WTC11 (cell line): ENCODE data around the gene PRR35. TPM values are rescaled to one million over a fixed set of nuclear protein-coding genes. Genes with fewer than 3 reads are reported as not detected.

Experiments
- ATAC-seq: fragments of 200-7000 bp; cut with Tn5 transposase; 2 replicates; pipeline ENCODE4 v1.10.0; 2021; ENCODE audit warnings: mild to moderate bottlenecking, moderate library complexity
- CTCF ChIA-PET: fragments of 300-600 bp; sonication (Branson Sonifier 250); formaldehyde crosslinking; loops from one replicate; lab custom pipeline; 2021; ENCODE audit warnings: antibody characterized with exemption; lab: Charles Lee
- POLR2A ChIA-PET: fragments of 350-600 bp; sonication (Branson Sonifier 250); formaldehyde crosslinking; loops from one replicate; lab custom pipeline; 2021; ENCODE audit warnings: antibody characterized with exemption; lab: Charles Lee
- DNase-seq: peaks from one replicate; pipeline ENCODE4 v3.0.0; 2021; ENCODE audit warnings: low spot score
- H3K27ac Mint-ChIP-seq: 2 replicates; pipeline ENCODE4 v1.8.0; 2021; ENCODE audit warnings: mixed read lengths
- H3K27me3 Mint-ChIP-seq: 2 replicates; pipeline ENCODE4 v1.8.0; 2021; ENCODE audit warnings: low read depth, mild to moderate bottlenecking, moderate library complexity, mixed read lengths
- H3K36me3 Mint-ChIP-seq: 2 replicates; pipeline ENCODE4 v1.8.0; 2021; ENCODE audit warnings: mixed read lengths
- H3K4me1 Mint-ChIP-seq: 2 replicates; pipeline ENCODE4 v1.8.0; 2022; ENCODE audit warnings: mixed read lengths
- H3K4me3 Mint-ChIP-seq: 2 replicates; pipeline ENCODE4 v1.8.0; 2021; ENCODE audit warnings: mild to moderate bottlenecking, moderate library complexity, mixed read lengths
- H3K9me3 Mint-ChIP-seq: 2 replicates; pipeline ENCODE4 v1.8.0; 2021; ENCODE audit warnings: mixed read lengths
- E2F1 ChIP-seq: sonication (generic); formaldehyde crosslinking; IDR thresholded peaks from 2 replicates; pipeline ENCODE4 v1.8.0; 2022; ENCODE audit warnings: mild to moderate bottlenecking, missing genetic modification reagents
- FOXK1 ChIP-seq: sonication (generic); formaldehyde crosslinking; IDR thresholded peaks from 2 replicates; pipeline ENCODE4 v1.8.0; 2022; ENCODE audit warnings: mild to moderate bottlenecking, moderate library complexity, missing genetic modification reagents
- FOXP4 ChIP-seq: sonication (generic); formaldehyde crosslinking; IDR thresholded peaks from 2 replicates; pipeline ENCODE4 v1.8.0; 2022; ENCODE audit warnings: mild to moderate bottlenecking, missing genetic modification reagents
- MYBL2 ChIP-seq: sonication (generic); formaldehyde crosslinking; IDR thresholded peaks from 2 replicates; pipeline ENCODE4 v1.8.1; 2023; ENCODE audit warnings: mild to moderate bottlenecking, moderate library complexity, missing genetic modification reagents
- NR3C1 ChIP-seq: sonication (generic); formaldehyde crosslinking; conservative IDR thresholded peaks from 2 replicates; pipeline ENCODE4 v1.8.1; 2023; ENCODE audit warnings: low read depth, mild to moderate bottlenecking, missing genetic modification reagents
- TCF7 ChIP-seq: sonication (generic); formaldehyde crosslinking; IDR thresholded peaks from 2 replicates; pipeline ENCODE4 v1.8.0; 2022; ENCODE audit warnings: mild to moderate bottlenecking, low read depth, missing genetic modification reagents, moderate library complexity
- TEAD4 ChIP-seq: sonication (generic); formaldehyde crosslinking; IDR thresholded peaks from 2 replicates; pipeline ENCODE4 v1.8.0; 2022; ENCODE audit warnings: mild to moderate bottlenecking, missing genetic modification reagents
- ZNF512 ChIP-seq: sonication (generic); formaldehyde crosslinking; IDR thresholded peaks from 2 replicates; pipeline ENCODE4 v1.8.1; 2022; ENCODE audit warnings: missing genetic modification reagents, borderline replicate concordance
- ZSCAN18 ChIP-seq: fragments of 250-450 bp; sonication (Bioruptor Pico); IDR thresholded peaks from 2 replicates; pipeline ENCODE4 v2.1.2; 2022; ENCODE audit warnings: mild to moderate bottlenecking, moderate library complexity
- total RNA-seq: library from RNA; stranded (reverse); gene quantifications from 3 replicates; pipeline ENCODE4 v1.2.3, GENCODE V29; 2021
- TF ChIP-seq, protein P1 (sequence below): sonication (generic); formaldehyde crosslinking; IDR thresholded peaks from 2 replicates; pipeline ENCODE4 v1.8.0; 2023; ENCODE audit warnings: missing genetic modification reagents
- TF ChIP-seq, protein P2 (sequence below): fragments of 250-450 bp; sonication (Bioruptor Pico); IDR thresholded peaks from 2 replicates; pipeline ENCODE4 v1.9.0; 2021; ENCODE audit warnings: mild to moderate bottlenecking
- TF ChIP-seq, protein P3 (sequence below): sonication (generic); formaldehyde crosslinking; IDR thresholded peaks from 2 replicates; pipeline ENCODE4 v1.8.1; 2022; ENCODE audit warnings: mild to moderate bottlenecking, moderate library complexity, missing genetic modification reagents

The PRR35 gene
- total RNA-seq, 1 experiment from 2014 or later: 0.72 TPM

- no peak for TF ChIP-seq E2F1 (CRISPR knock-in tag)
- TF ChIP-seq ZSCAN18 (CRISPR knock-in tag): no peak
Observed at GRCh38 chr16:586047-586644, 26.0 kb downstream of the PRR35 start (continued).

GRCh38 chr16:586645-587590, 26.7 kb downstream of the PRR35 start:
- no peak overlapping the region for H3K27ac Mint-ChIP-seq
- CTCF ChIA-PET: interaction anchor here (0.8 to 2.3 kb wide), 3 partner anchors 10 to 81 kb away, joined by 4 to 5 read pairs (median 5); no protein-coding TSS in a partner anchor

GRCh38 chr16:588639-588888, 28.4 kb downstream of the PRR35 start:
- DNase-seq (peak; percentile 60), ATAC-seq (peak; percentile 1; the same call in 1 of the 2 replicates)
- H3K4me3 Mint-ChIP-seq: peak overlapping the region; percentile 89
- ChIA-PET CTCF (interaction anchor here (1.1 to 2.3 kb wide), 5 partner anchors 9 to 72 kb away, joined by 3 to 7 read pairs (median 5); no protein-coding TSS in a partner anchor), POLR2A (no interaction called here)
- peaks cover 44% of the 10 kb centered on the region for H3K27me3 Mint-ChIP-seq
- H3K36me3 Mint-ChIP-seq: peaks cover 2% of the 10 kb centered on the region
- no peaks in the 10 kb centered on the region for H3K9me3 Mint-ChIP-seq
- peak overlapping the region; percentile 97 for H3K27ac Mint-ChIP-seq
- TF ChIP-seq TCF7 (CRISPR knock-in tag) (peak; percentile 54; the same call in 1 of the 2 replicates), TEAD4 (CRISPR knock-in tag) (no peak)
- H3K4me1 Mint-ChIP-seq: peaks cover 20% of the 10 kb centered on the region

More at GRCh38 chr16:586645-587590, 26.7 kb downstream of the PRR35 start:
- ATAC-seq: no peak
- POLR2A ChIA-PET: interaction anchor here (0.6 to 1.4 kb wide), 3 partner anchors 14 to 175 kb away, joined by 3 to 6 read pairs (median 5); no protein-coding TSS in a partner anchor
- peak overlapping the region; percentile 89 for H3K4me3 Mint-ChIP-seq
- peaks cover 2% of the 10 kb centered on the region for H3K36me3 Mint-ChIP-seq
- no peaks in the 10 kb centered on the region for H3K9me3 Mint-ChIP-seq
- peaks cover 44% of the 10 kb centered on the region for H3K27me3 Mint-ChIP-seq
- TF ChIP-seq, protein P1, sequence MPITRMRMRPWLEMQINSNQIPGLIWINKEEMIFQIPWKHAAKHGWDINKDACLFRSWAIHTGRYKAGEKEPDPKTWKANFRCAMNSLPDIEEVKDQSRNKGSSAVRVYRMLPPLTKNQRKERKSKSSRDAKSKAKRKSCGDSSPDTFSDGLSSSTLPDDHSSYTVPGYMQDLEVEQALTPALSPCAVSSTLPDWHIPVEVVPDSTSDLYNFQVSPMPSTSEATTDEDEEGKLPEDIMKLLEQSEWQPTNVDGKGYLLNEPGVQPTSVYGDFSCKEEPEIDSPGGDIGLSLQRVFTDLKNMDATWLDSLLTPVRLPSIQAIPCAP: 0 out of 2 replicates have a peak, but pooled peaks have one; percentile 53
- peak; percentile 4; the same call in 1 of the 2 replicates for TF ChIP-seq FOXP4 (CRISPR knock-in tag)
- TF ChIP-seq ZNF512: no peak
- peaks cover 20% of the 10 kb centered on the region for H3K4me1 Mint-ChIP-seq
- no peak for DNase-seq

- ChIA-PET CTCF (interaction anchor here (0.6 to 2.3 kb wide), 6 partner anchors 10 to 93 kb away, joined by 3 to 7 read pairs (median 5); no protein-coding TSS in a partner anchor), POLR2A (no interaction called here)
- TF ChIP-seq, protein P2, sequence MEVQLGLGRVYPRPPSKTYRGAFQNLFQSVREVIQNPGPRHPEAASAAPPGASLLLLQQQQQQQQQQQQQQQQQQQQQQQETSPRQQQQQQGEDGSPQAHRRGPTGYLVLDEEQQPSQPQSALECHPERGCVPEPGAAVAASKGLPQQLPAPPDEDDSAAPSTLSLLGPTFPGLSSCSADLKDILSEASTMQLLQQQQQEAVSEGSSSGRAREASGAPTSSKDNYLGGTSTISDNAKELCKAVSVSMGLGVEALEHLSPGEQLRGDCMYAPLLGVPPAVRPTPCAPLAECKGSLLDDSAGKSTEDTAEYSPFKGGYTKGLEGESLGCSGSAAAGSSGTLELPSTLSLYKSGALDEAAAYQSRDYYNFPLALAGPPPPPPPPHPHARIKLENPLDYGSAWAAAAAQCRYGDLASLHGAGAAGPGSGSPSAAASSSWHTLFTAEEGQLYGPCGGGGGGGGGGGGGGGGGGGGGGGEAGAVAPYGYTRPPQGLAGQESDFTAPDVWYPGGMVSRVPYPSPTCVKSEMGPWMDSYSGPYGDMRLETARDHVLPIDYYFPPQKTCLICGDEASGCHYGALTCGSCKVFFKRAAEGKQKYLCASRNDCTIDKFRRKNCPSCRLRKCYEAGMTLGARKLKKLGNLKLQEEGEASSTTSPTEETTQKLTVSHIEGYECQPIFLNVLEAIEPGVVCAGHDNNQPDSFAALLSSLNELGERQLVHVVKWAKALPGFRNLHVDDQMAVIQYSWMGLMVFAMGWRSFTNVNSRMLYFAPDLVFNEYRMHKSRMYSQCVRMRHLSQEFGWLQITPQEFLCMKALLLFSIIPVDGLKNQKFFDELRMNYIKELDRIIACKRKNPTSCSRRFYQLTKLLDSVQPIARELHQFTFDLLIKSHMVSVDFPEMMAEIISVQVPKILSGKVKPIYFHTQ (CRISPR knock-in tag): no peak
- TF ChIP-seq MYBL2 (CRISPR knock-in tag) (no peak), FOXK1 (peak; percentile 80; the same call in 1 of the 2 replicates), NR3C1 (CRISPR knock-in tag) (no peak)
- TF ChIP-seq, protein P1: no peak
- TF ChIP-seq, protein P3, sequence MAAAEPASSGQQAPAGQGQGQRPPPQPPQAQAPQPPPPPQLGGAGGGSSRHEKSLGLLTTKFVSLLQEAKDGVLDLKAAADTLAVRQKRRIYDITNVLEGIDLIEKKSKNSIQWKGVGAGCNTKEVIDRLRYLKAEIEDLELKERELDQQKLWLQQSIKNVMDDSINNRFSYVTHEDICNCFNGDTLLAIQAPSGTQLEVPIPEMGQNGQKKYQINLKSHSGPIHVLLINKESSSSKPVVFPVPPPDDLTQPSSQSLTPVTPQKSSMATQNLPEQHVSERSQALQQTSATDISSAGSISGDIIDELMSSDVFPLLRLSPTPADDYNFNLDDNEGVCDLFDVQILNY (CRISPR knock-in tag): peak; percentile 70; the same call in 1 of the 2 replicates
Observed at GRCh38 chr16:588889-589657, 28.9 kb downstream of the PRR35 start.

More at GRCh38 chr16:588889-589657, 28.9 kb downstream of the PRR35 start:
- DNase-seq (peak; percentile 96), ATAC-seq (peak; percentile 75)
- peaks cover 44% of the 10 kb centered on the region for H3K27me3 Mint-ChIP-seq
- H3K4me3 Mint-ChIP-seq: peak overlapping the region; percentile 98
- peaks cover 20% of the 10 kb centered on the region for H3K4me1 Mint-ChIP-seq
- peaks cover 2% of the 10 kb centered on the region for H3K36me3 Mint-ChIP-seq
- no peaks in the 10 kb centered on the region for H3K9me3 Mint-ChIP-seq
- H3K27ac Mint-ChIP-seq: peak overlapping the region; percentile 100
